ENCODE results near the gene MACF1. TPM values are rescaled to one million over a fixed set of nuclear protein-coding genes. Genes with fewer than 3 reads are reported as not detected.

Gene MACF1
- total and polyA plus RNA-seq, 12 donors, result 85.3 to 379 (median 305) TPM

- Histone ChIP-seq H3K9me3 (no peaks in the 10 kb centered on the region), H3K27ac (no peak overlapping the region), H3K4me3 (no peak overlapping the region), H3K27me3 (no peaks in the 10 kb centered on the region), H3K36me3 (no peaks in the 10 kb centered on the region), H3K4me1 (peaks cover 3 to 67% (median 37%) of the 10 kb centered on the region in 9 donors)
- DNase-seq, result no peak
- ATAC-seq, result no peak
- intact Hi-C loops (cut with DNase I), result loop anchor here (2.0 to 10.0 kb wide), 7 partner anchors 37 to 205 kb away; no protein-coding TSS in a partner anchor
- no peak for TF ChIP-seq CTCF (IDR thresholded peaks at IDR 0.05)
- WGBS, 2 donors, result 46 to 53% methylated on average over 1 of the region's 1 CpG
Measured at GRCh38 chr1:39189592-39190041, 14.9 kb upstream of the MACF1 start.

GRCh38 chr1:39190096-39190495 is 14.4 kb upstream of the MACF1 start:
- H3K27me3 ChIP-seq, result no peaks in the 10 kb centered on the region
- ATAC-seq (no peak), DNase-seq (no peak)
- H3K4me1 ChIP-seq, result peaks cover 3 to 67% (median 35%) of the 10 kb centered on the region in 9 donors
- H3K9me3 ChIP-seq, result no peaks in the 10 kb centered on the region
- intact Hi-C loops (cut with DNase I), result loop anchor here (2.0 to 10.0 kb wide), 6 partner anchors 38 to 205 kb away; no protein-coding TSS in a partner anchor
- H3K36me3 ChIP-seq, result no peaks in the 10 kb centered on the region
- 92% methylated on average over 3 of the region's 3 CpGs for WGBS, 2 donors
- TF ChIP-seq CTCF (IDR thresholded peaks at IDR 0.05), result no peak
- H3K27ac ChIP-seq, result no peak overlapping the region
- no peak overlapping the region for H3K4me3 ChIP-seq

GRCh38 chr1:39194398-39195051 is 10.0 kb upstream of the MACF1 start:
- no peaks in the 10 kb centered on the region for H3K9me3 ChIP-seq
- no peaks in the 10 kb centered on the region for H3K36me3 ChIP-seq
- peaks cover 3 to 74% (median 50%) of the 10 kb centered on the region in 9 donors for H3K4me1 ChIP-seq
- ATAC-seq, result no peak
- H3K27ac ChIP-seq, result peak overlapping the region in 6 of 10 donors; percentile 30 to 87 (median 48)
- intact Hi-C loops (cut with DNase I), result loop anchor here in 7 of 10 donors (5.0 to 10.0 kb wide), 5 partner anchors 42 to 200 kb away; no protein-coding TSS in a partner anchor
- H3K4me3 ChIP-seq, result no peak overlapping the region
- 77% methylated on average over 8 of the region's 8 CpGs for WGBS, 2 donors
- TF ChIP-seq CTCF (IDR thresholded peaks at IDR 0.05), result no peak
- no peak for DNase-seq
- no peaks in the 10 kb centered on the region for H3K27me3 ChIP-seq

GRCh38 chr1:39195166-39196111 is 9.1 kb upstream of the MACF1 start:
- Histone ChIP-seq H3K9me3 (no peaks in the 10 kb centered on the region), H3K4me1 (peaks cover 3 to 72% (median 50%) of the 10 kb centered on the region in 9 donors), H3K36me3 (no peaks in the 10 kb centered on the region), H3K27me3 (no peaks in the 10 kb centered on the region), H3K4me3 (no peak overlapping the region), H3K27ac (peak overlapping the region in 6 of 10 donors; percentile 30 to 83 (median 40))
- DNase-seq (no peak), ATAC-seq (no peak)
- TF ChIP-seq CTCF (IDR thresholded peaks at IDR 0.05), result no peak
- intact Hi-C loops (cut with DNase I), result loop anchor here in 4 of 10 donors (2.0 to 10.0 kb wide), 3 partner anchors 59 to 199 kb away; no protein-coding TSS in a partner anchor
- WGBS, 2 donors, result 65 to 76% methylated on average over 5 of the region's 5 CpGs

Data from heart right ventricle (tissue), 16 donors.